IMR-90 (cell line): ENCODE results near the gene CXADR. TPM values are rescaled to one million over a fixed set of nuclear protein-coding genes. Genes with fewer than 3 reads are reported as not detected.

Experiments
- ATAC-seq: fragments of 200-7000 bp; cut with Tn5 transposase; 2 replicates; pipeline ENCODE4 v1.9.1; 2020; ENCODE audit warnings: low read depth, mild to moderate bottlenecking, moderate library complexity
- BruUV-seq: library from RNA; stranded (reverse); fragments of 400-500 nt; replicated peaks from 2 replicates; lab custom pipeline; 2021; lab: Mats Ljungman, UMichigan
- CTCF ChIA-PET: fragments of 300-600 bp; formaldehyde crosslinking; extraction: SDS; loops from one replicate; lab custom pipeline; 2021; ENCODE audit warnings: antibody characterized with exemption; lab: Yijun Ruan, JAX
- POLR2A ChIA-PET: fragments of 300-600 bp; sonication (Branson Sonifier 250); formaldehyde crosslinking; loops from one replicate; lab custom pipeline; 2022; ENCODE audit warnings: antibody characterized with exemption; ENCODE audit not compliant: unreplicated experiment; lab: Charles Lee
- DNase-seq: peaks from one replicate; pipeline ENCODE4 v3.0.0; 2013
- H2AFZ ChIP-seq: replicated peaks from 2 replicates; pipeline ENCODE3; 2013; ENCODE audit warnings: low read length, mild to moderate bottlenecking; ENCODE audit not compliant: poor library complexity
- H2AK5ac ChIP-seq: 2 replicates; pipeline ENCODE4 v1.6.1; 2013; ENCODE audit warnings: low read depth, low read length, inconsistent platforms
- H2AK9ac ChIP-seq: replicated peaks from 2 replicates; pipeline ENCODE3; 2013; ENCODE audit warnings: mild to moderate bottlenecking, low read depth, low read length, moderate library complexity; ENCODE audit not compliant: poor library complexity
- H2BK120ac ChIP-seq: 2 replicates; pipeline ENCODE4 v1.6.1; 2013; ENCODE audit warnings: low read depth, low read length, inconsistent platforms
- H2BK15ac ChIP-seq: 3 replicates; pipeline ENCODE4 v1.6.1; 2013; ENCODE audit warnings: low read depth, low read length, inconsistent platforms
- H2BK20ac ChIP-seq: 2 replicates; pipeline ENCODE4 v1.6.1; 2013; ENCODE audit warnings: low read depth, mild to moderate bottlenecking, inconsistent platforms, low read length, moderate library complexity
- H2BK5ac ChIP-seq: 2 replicates; pipeline ENCODE4 v1.6.1; 2013; ENCODE audit warnings: mild to moderate bottlenecking, low read depth, low read length, inconsistent platforms; ENCODE audit not compliant: poor library complexity, severe bottlenecking
- H3K14ac ChIP-seq: replicated peaks from 2 replicates; pipeline ENCODE4 v1.6.1; 2013; ENCODE audit warnings: low read depth, low read length, inconsistent platforms
- H3K18ac ChIP-seq: 2 replicates; pipeline ENCODE4 v1.6.1; 2013; ENCODE audit warnings: low read depth, low read length, control low read depth
- H3K23ac ChIP-seq: 2 replicates; pipeline ENCODE4 v1.6.1; 2013; ENCODE audit warnings: low read depth, low read length, inconsistent platforms
- H3K27ac ChIP-seq: 2 replicates; pipeline ENCODE4 v1.5.1; 2013; ENCODE audit warnings: mild to moderate bottlenecking, control low read depth, low read length; ENCODE audit not compliant: insufficient read depth
- H3K27me3 ChIP-seq: 2 replicates; pipeline ENCODE4 v1.6.1; 2013; ENCODE audit warnings: low read length; ENCODE audit not compliant: control insufficient read depth, insufficient read depth
- H3K36me3 ChIP-seq: 2 replicates; pipeline ENCODE4 v1.6.1; 2013; ENCODE audit warnings: low read length, mixed read lengths; ENCODE audit not compliant: control insufficient read depth, insufficient read depth
- H3K4ac ChIP-seq: 2 replicates; pipeline ENCODE4 v1.6.1; 2013; ENCODE audit warnings: low read depth, low read length, inconsistent platforms
- H3K4me1 ChIP-seq: 2 replicates; pipeline ENCODE4 v1.6.1; 2013; ENCODE audit warnings: low read length, mixed read lengths; ENCODE audit not compliant: control insufficient read depth, insufficient read depth
- H3K4me2 ChIP-seq: 2 replicates; pipeline ENCODE4 v1.6.1; 2013; ENCODE audit warnings: low read depth, mild to moderate bottlenecking, control low read depth, low read length, moderate library complexity
- H3K4me3 ChIP-seq: 2 replicates; pipeline ENCODE4 v1.5.1; 2013; ENCODE audit warnings: low read depth, mild to moderate bottlenecking, control low read depth, low read length, moderate library complexity; ENCODE audit not compliant: insufficient read depth
- H3K56ac ChIP-seq: 2 replicates; pipeline ENCODE4 v1.6.1; 2013; ENCODE audit warnings: low read length, inconsistent platforms; ENCODE audit not compliant: insufficient read depth; ENCODE audit errors: extremely low read depth
- H3K79me1 ChIP-seq, 2 experiments: 2 replicates each; pipeline ENCODE4 v1.6.1; 2013; ENCODE audit warnings: low read length in 2 of 2, inconsistent platforms in 1 of 2, low read depth in 1 of 2
- H3K9ac ChIP-seq: 2 replicates; pipeline ENCODE4 v1.6.1; 2013; ENCODE audit warnings: low read depth, low read length, control low read depth
- H3K9me1 ChIP-seq: 2 replicates; pipeline ENCODE4 v1.6.1; 2013; ENCODE audit warnings: low read length, inconsistent platforms; ENCODE audit not compliant: insufficient read depth
- H3K9me3 ChIP-seq: 2 replicates; pipeline ENCODE4 v1.6.1; 2013; ENCODE audit warnings: low read length; ENCODE audit not compliant: control insufficient read depth, insufficient read depth
- H4K20me1 ChIP-seq: 2 replicates; pipeline ENCODE4 v1.6.1; 2013; ENCODE audit warnings: low read length, inconsistent platforms; ENCODE audit not compliant: insufficient read depth
- H4K5ac ChIP-seq: 2 replicates; pipeline ENCODE4 v1.6.1; 2013; ENCODE audit warnings: mild to moderate bottlenecking, low read depth, low read length, control low read depth
- H4K8ac ChIP-seq, 2 experiments: 2 replicates each; pipeline ENCODE4 v1.6.1; 2013; ENCODE audit warnings: low read depth in 2 of 2, low read length in 2 of 2, control low read depth in 1 of 2, inconsistent platforms in 1 of 2
- H4K91ac ChIP-seq: 2 replicates; pipeline ENCODE4 v1.6.1; 2013; ENCODE audit warnings: low read depth, low read length, inconsistent platforms; ENCODE audit not compliant: insufficient read depth
- BHLHE40 ChIP-seq: fragments of 150-350 bp; IDR thresholded peaks from 2 replicates; pipeline ENCODE4 v1.6.1; 2016; ENCODE audit warnings: mild to moderate bottlenecking, low read depth, low read length
- CEBPB ChIP-seq: IDR thresholded peaks from 2 replicates; pipeline ENCODE4 v1.6.1; 2012; ENCODE audit warnings: low read depth, low read length, improper control_type of control experiment
- CHD1 ChIP-seq: IDR thresholded peaks from 2 replicates; pipeline ENCODE4 v1.6.1; 2012; ENCODE audit warnings: low read depth, low read length, improper control_type of control experiment
- CTCF ChIP-seq: conservative IDR thresholded peaks from 2 replicates; pipeline ENCODE4 v1.5.1; 2012; ENCODE audit warnings: mild to moderate bottlenecking, low read depth, low read length, improper control_type of control experiment
- ELK1 ChIP-seq: fragments of 150-350 bp; IDR thresholded peaks from 2 replicates; pipeline ENCODE4 v1.6.1; 2016; ENCODE audit warnings: low read depth, mild to moderate bottlenecking, low read length, moderate library complexity, borderline replicate concordance
- FOS ChIP-seq: fragments of 150-350 bp; IDR thresholded peaks from 2 replicates; pipeline ENCODE4 v1.6.1; 2016; ENCODE audit warnings: low read depth, low read length
- MAFK ChIP-seq: IDR thresholded peaks from 2 replicates; pipeline ENCODE4 v1.6.1; 2012; ENCODE audit warnings: low read depth, low read length, improper control_type of control experiment
- MAZ ChIP-seq: IDR thresholded peaks from 2 replicates; pipeline ENCODE4 v1.6.1; 2012; ENCODE audit warnings: low read depth, mild to moderate bottlenecking, low read length, improper control_type of control experiment, moderate library complexity, borderline replicate concordance
- MXI1 ChIP-seq: IDR thresholded peaks from 2 replicates; pipeline ENCODE4 v1.6.1; 2012; ENCODE audit warnings: low read depth, mild to moderate bottlenecking, low read length, moderate library complexity, borderline replicate concordance
- POLR2A ChIP-seq: IDR thresholded peaks from 2 replicates; pipeline ENCODE4 v1.6.1; 2012; ENCODE audit warnings: mild to moderate bottlenecking, low read depth, low read length
- RAD21 ChIP-seq: IDR thresholded peaks from 2 replicates; pipeline ENCODE4 v1.6.1; 2012; ENCODE audit warnings: low read length, improper control_type of control experiment
- RCOR1 ChIP-seq: IDR thresholded peaks from 2 replicates; pipeline ENCODE4 v1.6.1; 2012; ENCODE audit warnings: mild to moderate bottlenecking, low read length, improper control_type of control experiment; ENCODE audit not compliant: insufficient replicate concordance
- SMC3 ChIP-seq: fragments of 150-350 bp; IDR thresholded peaks from 2 replicates; pipeline ENCODE4 v1.6.1; 2016; ENCODE audit warnings: low read depth, mild to moderate bottlenecking, antibody characterized with exemption, low read length, moderate library complexity
- USF2 ChIP-seq: fragments of 150-350 bp; IDR thresholded peaks from 2 replicates; pipeline ENCODE4 v1.6.1; 2017; ENCODE audit warnings: mild to moderate bottlenecking, antibody characterized with exemption, low read length, low read depth
- WGBS, 2 experiments: methylation state at CpG; one replicate each; pipeline versions ENCODE4 v1.1.5 to v1.1.7; 2013; ENCODE audit warnings: missing lambda C conversion rate in 2 of 2; ENCODE audit not compliant: insufficient read length in 1 of 2; ENCODE audit errors: extremely low coverage in 2 of 2; 5-methylcytosine and 5-hydroxymethylcytosine counted together
- dilution Hi-C: fragments of 300-500 bp; cut with HindIII; formaldehyde crosslinking; loops from one replicate; pipeline ENCODE4 v1.14.3; 2018; ENCODE audit warnings: low sequenced_read_pairs; ENCODE audit not compliant: unreplicated experiment
- in situ Hi-C: fragments of 300-500 bp; cut with MboI; formaldehyde crosslinking; loops from 3 replicates; pipeline ENCODE4 v1.14.3; 2019; ENCODE audit warnings: low sequenced_read_pairs, inconsistent platforms, mixed read lengths
- intact Hi-C: fragments of 100-400 bp; cut with micrococcal nuclease; formaldehyde crosslinking; loops from 2 replicates; pipeline ENCODE4 v1.10.0; 2022
- polyA plus RNA-seq, 3 experiments: library from polyadenylated mRNA; depleted of rRNA; stranded (reverse); fragments of >200 nt; gene quantifications; 2 replicates each; pipeline ENCODE4 v1.2.3, GENCODE V29; 2012; ENCODE audit warnings: low replicate concordance in 1 of 3
- total RNA-seq: library from RNA; depleted of rRNA; stranded (reverse); fragments of >200 nt; gene quantifications from 2 replicates; pipeline ENCODE4 v1.2.3, GENCODE V29; 2012

Gene CXADR
- total and polyA plus RNA-seq, 2 of the 4 experiments (the other 2 are of a cell fraction) = 0.21 to 1.1 TPM

- no peak for DNase-seq
- H2BK20ac ChIP-seq = no peak overlapping the region
- H2BK15ac ChIP-seq = no peak overlapping the region
- CTCF ChIA-PET = no interaction called here
- ATAC-seq = no peak
- BruUV-seq = no TSS peak
- H3K4ac ChIP-seq = no peak overlapping the region
- H3K4me2 ChIP-seq = no peak overlapping the region
- no CpG with 5 or more reads among the region's 9 CpGs for WGBS, 2 experiments
- H3K9me3 ChIP-seq = no peaks in the 10 kb centered on the region
- H3K14ac ChIP-seq = no peak overlapping the region
- no peaks in the 10 kb centered on the region for H4K20me1 ChIP-seq
- in situ Hi-C loops (no loop called here), dilution Hi-C loops (no loop called here), intact Hi-C loops (no loop called here)
- H2BK120ac ChIP-seq = no peak overlapping the region
- no peaks in the 10 kb centered on the region for H3K36me3 ChIP-seq
- H3K4me1 ChIP-seq = no peaks in the 10 kb centered on the region
- H2BK5ac ChIP-seq = no peak overlapping the region
- H3K9me1 ChIP-seq = no peaks in the 10 kb centered on the region
- TF ChIP-seq RCOR1 = no peak
- TF ChIP-seq ELK1 = no peak
- TF ChIP-seq RAD21 = no peak
- no peak for TF ChIP-seq FOS
- no peak for TF ChIP-seq SMC3
- no peak for TF ChIP-seq USF2
- TF ChIP-seq CEBPB = no peak
- TF ChIP-seq MAFK = no peak
- TF ChIP-seq MXI1 = no peak
- no peak for TF ChIP-seq POLR2A
- TF ChIP-seq CHD1 = no peak
- no peak for TF ChIP-seq CTCF
- TF ChIP-seq BHLHE40 = no peak
- no peak for TF ChIP-seq MAZ
- POLR2A ChIA-PET = no interaction called here
- H3K27ac ChIP-seq = no peak overlapping the region
- no peak overlapping the region for H3K18ac ChIP-seq
- no peak overlapping the region for H3K23ac ChIP-seq
- H2AK9ac ChIP-seq = no peak overlapping the region
- H3K56ac ChIP-seq = no peak overlapping the region
- H3K9ac ChIP-seq = no peak overlapping the region
- no peak overlapping the region for H4K8ac ChIP-seq
- no peak overlapping the region for H4K5ac ChIP-seq
- H3K4me3 ChIP-seq = no peak overlapping the region
- no peak overlapping the region for H4K91ac ChIP-seq
- no peak overlapping the region for H2AFZ ChIP-seq
- H3K79me1 ChIP-seq = no peaks in the 10 kb centered on the region
- no peak overlapping the region for H2AK5ac ChIP-seq
- peaks cover 8% of the 10 kb centered on the region for H3K27me3 ChIP-seq
These were observed 27.0 kb downstream of the CXADR start for GRCh38 chr21:17539743-17540341.
